Body of pancreas (tissue), 4 donors: ENCODE data around the gene HSP90AB1.

Experiments
- POLR2A ChIP-seq, 3 donors: fragments of 450-650 bp; IDR thresholded peaks; one replicate each; pipeline ENCODE4 v1.6.1; 2016; ENCODE audit warnings: antibody characterized with exemption in 3 of 3, mild to moderate bottlenecking in 2 of 3
- TF ChIP-seq, protein P1 (sequence below), 7 experiments: fragments of 450-650 bp in 4 of 7; fragments of 200-600 bp in 3 of 7; sonication (generic) in 3 of 7; IDR thresholded peaks; one replicate each; pipeline ENCODE4 v1.5.1; 2016 to 2019; ENCODE audit warnings: antibody characterized with exemption in 7 of 7

- TF ChIP-seq, protein P1, sequence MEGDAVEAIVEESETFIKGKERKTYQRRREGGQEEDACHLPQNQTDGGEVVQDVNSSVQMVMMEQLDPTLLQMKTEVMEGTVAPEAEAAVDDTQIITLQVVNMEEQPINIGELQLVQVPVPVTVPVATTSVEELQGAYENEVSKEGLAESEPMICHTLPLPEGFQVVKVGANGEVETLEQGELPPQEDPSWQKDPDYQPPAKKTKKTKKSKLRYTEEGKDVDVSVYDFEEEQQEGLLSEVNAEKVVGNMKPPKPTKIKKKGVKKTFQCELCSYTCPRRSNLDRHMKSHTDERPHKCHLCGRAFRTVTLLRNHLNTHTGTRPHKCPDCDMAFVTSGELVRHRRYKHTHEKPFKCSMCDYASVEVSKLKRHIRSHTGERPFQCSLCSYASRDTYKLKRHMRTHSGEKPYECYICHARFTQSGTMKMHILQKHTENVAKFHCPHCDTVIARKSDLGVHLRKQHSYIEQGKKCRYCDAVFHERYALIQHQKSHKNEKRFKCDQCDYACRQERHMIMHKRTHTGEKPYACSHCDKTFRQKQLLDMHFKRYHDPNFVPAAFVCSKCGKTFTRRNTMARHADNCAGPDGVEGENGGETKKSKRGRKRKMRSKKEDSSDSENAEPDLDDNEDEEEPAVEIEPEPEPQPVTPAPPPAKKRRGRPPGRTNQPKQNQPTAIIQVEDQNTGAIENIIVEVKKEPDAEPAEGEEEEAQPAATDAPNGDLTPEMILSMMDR (IDR thresholded peaks at IDR 0.05), result no peak
- TF ChIP-seq POLR2A (IDR thresholded peaks at IDR 0.05), result no peak
Measured at GRCh38 chr6:44286747-44287146, 39.8 kb downstream of the HSP90AB1 start.
